Spleen (tissue), 11 donors: ENCODE results near the gene ZNF771. TPM values are rescaled to one million over a fixed set of nuclear protein-coding genes. Genes with fewer than 3 reads are reported as not detected.
A peak's percentile ranks its signal among the peaks of the same experiment; 100 is the strongest.

Experiments
- DNase-seq: peaks from one replicate; pipeline ENCODE4 v3.0.0-alpha.2; 2020
- H3K27ac ChIP-seq, 8 donors: fragments of 200-600 bp; sonication (generic) in 7 of 8; 1 replicate in 4 of 8; 2 replicates in 4 of 8; pipeline versions ENCODE4 v1.5.0 to v1.8.0; 2016 to 2021; ENCODE audit warnings: inconsistent platforms in 4 of 8, mild to moderate bottlenecking in 4 of 8, moderate library complexity in 1 of 8
- H3K27me3 ChIP-seq, 7 donors: fragments of 200-600 bp; sonication (generic) in 6 of 7; replicated peaks in 1 of 7; 1 replicate in 4 of 7; 2 replicates in 3 of 7; pipeline versions ENCODE4 v1.5.0 to v1.8.0; 2016 to 2021; ENCODE audit warnings: inconsistent platforms in 3 of 7, mild to moderate bottlenecking in 1 of 7
- H3K36me3 ChIP-seq, 6 donors: fragments of 200-600 bp; sonication (generic) in 5 of 6; 1 replicate in 4 of 6; 2 replicates in 2 of 6; pipeline versions ENCODE4 v1.5.0 to v1.8.0; 2016 to 2021; ENCODE audit warnings: inconsistent platforms in 2 of 6
- H3K4me1 ChIP-seq, 6 donors: fragments of 200-600 bp; sonication (generic) in 5 of 6; 1 replicate in 3 of 6; 2 replicates in 3 of 6; pipeline versions ENCODE4 v1.5.0 to v1.8.0; 2016 to 2021; ENCODE audit warnings: inconsistent platforms in 3 of 6
- H3K4me3 ChIP-seq, 8 donors: fragments of 200-600 bp; sonication (generic) in 7 of 8; 1 replicate in 4 of 8; 2 replicates in 4 of 8; pipeline versions ENCODE4 v1.5.0 to v1.8.0; 2016 to 2021; ENCODE audit warnings: inconsistent platforms in 4 of 8, mild to moderate bottlenecking in 4 of 8, moderate library complexity in 2 of 8
- H3K9me3 ChIP-seq, 8 donors: fragments of 200-600 bp; sonication (generic) in 7 of 8; 1 replicate in 4 of 8; 2 replicates in 4 of 8; pipeline versions ENCODE4 v1.5.0 to v1.8.0; 2016 to 2021; ENCODE audit warnings: inconsistent platforms in 4 of 8
- POLR2A ChIP-seq, 3 donors: fragments of 450-650 bp; IDR thresholded peaks; one replicate each; pipeline ENCODE4 v1.5.1; 2017; ENCODE audit warnings: antibody characterized with exemption in 3 of 3, mild to moderate bottlenecking in 1 of 3
- POLR2AphosphoS5 ChIP-seq, 3 donors: sonication (generic); formaldehyde crosslinking; IDR thresholded peaks; one replicate each; pipeline ENCODE4 v1.5.1; 2017; ENCODE audit warnings: antibody characterized with exemption in 3 of 3
- WGBS, 5 donors: extraction: QIAGEN DNeasy Blood & Tissue Kit in 3 of 5; methylation state at CpG; one replicate each; pipeline versions ENCODE4 v1.1.5 to v1.1.7; 2013 to 2018; 5-methylcytosine and 5-hydroxymethylcytosine counted together
- intact Hi-C: fragments of 100-400 bp; cut with DNase I; formaldehyde crosslinking; loops from one replicate; pipeline ENCODE4 v1.15.0; 2023; ENCODE audit warnings: low total_unique reads
- polyA plus RNA-seq, 3 donors: library from polyadenylated mRNA; stranded (reverse); fragments of 200-250 nt; gene quantifications; one replicate each; pipeline ENCODE4 v1.2.1, GENCODE V29; 2013
- total RNA-seq, 7 donors: library from RNA; depleted of rRNA in 3 of 7; stranded (reverse); fragments of >200 nt in 3 of 7; fragmentation: NEBNext Ultra II Directional in 4 of 7; extraction: Animal tissue kit (Norgen Biotek cat#: 25700) in 4 of 7; gene quantifications; one replicate each; pipeline versions ENCODE4 v1.1.0 to v1.2.1, GENCODE V29; 2016 to 2021
- TF ChIP-seq, protein P1 (sequence below), 11 experiments: fragments of 200-600 bp in 7 of 11; fragments of 450-650 bp in 4 of 11; sonication (generic) in 4 of 11; IDR thresholded peaks in 8 of 11; conservative IDR thresholded peaks in 3 of 11; 1 replicate in 7 of 11; 2 replicates in 4 of 11; pipeline versions ENCODE4 v1.4.0 to v1.8.0; 2016 to 2021; ENCODE audit warnings: antibody characterized with exemption in 11 of 11, inconsistent platforms in 4 of 11, mild to moderate bottlenecking in 1 of 11
- donor health status: healthy with polysubstance abuse.
- donor health status: DM: no; HTN: no; CAD: no; lungs with moderate emphysema.
- donor health status: DM: no; HTN: no; CAD: no.
- donor health status: Bipolar disorder and iron deficiency.
- donor health status: healthy.
- donor health status: DM: no; HTN: no; CAD: no.
- donor health status: DM: yes; HTN: yes; CAD: no.

Gene ZNF771
- total and polyA plus RNA-seq, 10 donors: 2.2 to 10.2 (median 3.1) TPM

DNA sequence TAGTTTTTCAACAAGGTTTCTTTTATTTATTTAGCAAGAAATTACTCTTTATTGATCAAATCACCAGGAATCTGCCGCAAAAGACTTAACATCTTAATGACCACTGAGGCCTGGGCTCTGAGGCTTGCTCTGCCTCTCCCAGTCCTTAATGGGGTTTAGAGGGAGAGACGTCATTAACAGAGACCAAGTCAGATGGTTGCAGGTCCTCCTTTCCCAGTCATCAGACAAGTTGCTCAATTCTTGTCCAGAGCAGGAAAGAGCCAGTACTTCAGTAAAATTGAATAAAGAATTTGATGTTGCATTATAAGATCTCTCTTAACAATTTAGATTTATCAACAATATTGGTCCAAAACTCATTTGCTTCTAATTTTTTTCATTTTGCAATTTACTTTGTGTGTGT lies 36.2 kb downstream of the ZNF771 start:
- no peaks in the 10 kb centered on the region for H3K27me3 ChIP-seq
- H3K36me3 ChIP-seq: peaks cover 0 to 27% (median 0%) of the 10 kb centered on the region in 6 donors
- no peak for TF ChIP-seq POLR2A (IDR thresholded peaks at IDR 0.05)
- TF ChIP-seq, protein P1, sequence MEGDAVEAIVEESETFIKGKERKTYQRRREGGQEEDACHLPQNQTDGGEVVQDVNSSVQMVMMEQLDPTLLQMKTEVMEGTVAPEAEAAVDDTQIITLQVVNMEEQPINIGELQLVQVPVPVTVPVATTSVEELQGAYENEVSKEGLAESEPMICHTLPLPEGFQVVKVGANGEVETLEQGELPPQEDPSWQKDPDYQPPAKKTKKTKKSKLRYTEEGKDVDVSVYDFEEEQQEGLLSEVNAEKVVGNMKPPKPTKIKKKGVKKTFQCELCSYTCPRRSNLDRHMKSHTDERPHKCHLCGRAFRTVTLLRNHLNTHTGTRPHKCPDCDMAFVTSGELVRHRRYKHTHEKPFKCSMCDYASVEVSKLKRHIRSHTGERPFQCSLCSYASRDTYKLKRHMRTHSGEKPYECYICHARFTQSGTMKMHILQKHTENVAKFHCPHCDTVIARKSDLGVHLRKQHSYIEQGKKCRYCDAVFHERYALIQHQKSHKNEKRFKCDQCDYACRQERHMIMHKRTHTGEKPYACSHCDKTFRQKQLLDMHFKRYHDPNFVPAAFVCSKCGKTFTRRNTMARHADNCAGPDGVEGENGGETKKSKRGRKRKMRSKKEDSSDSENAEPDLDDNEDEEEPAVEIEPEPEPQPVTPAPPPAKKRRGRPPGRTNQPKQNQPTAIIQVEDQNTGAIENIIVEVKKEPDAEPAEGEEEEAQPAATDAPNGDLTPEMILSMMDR (IDR thresholded peaks at IDR 0.05 in 8 of 11, conservative IDR thresholded peaks at IDR 0.05 in 3 of 11): no peak
- TF ChIP-seq POLR2AphosphoS5 (IDR thresholded peaks at IDR 0.05): no peak
- no peak overlapping the region for H3K27ac ChIP-seq
- H3K9me3 ChIP-seq: no peaks in the 10 kb centered on the region
- intact Hi-C loops: loop anchor here (10.0 kb wide), 1 partner anchor 81 kb away; the partner anchor contains the start of gene ZNF768
- WGBS, 5 donors: 75 to 90% (median 86%) methylated on average over 2 of the region's 2 CpGs
- peak overlapping the region in 2 of 8 donors; percentile 91 to 99 for H3K4me3 ChIP-seq
- H3K4me1 ChIP-seq: peaks cover 22 to 62% (median 36%) of the 10 kb centered on the region in 6 donors
- no peak for DNase-seq

DNA sequence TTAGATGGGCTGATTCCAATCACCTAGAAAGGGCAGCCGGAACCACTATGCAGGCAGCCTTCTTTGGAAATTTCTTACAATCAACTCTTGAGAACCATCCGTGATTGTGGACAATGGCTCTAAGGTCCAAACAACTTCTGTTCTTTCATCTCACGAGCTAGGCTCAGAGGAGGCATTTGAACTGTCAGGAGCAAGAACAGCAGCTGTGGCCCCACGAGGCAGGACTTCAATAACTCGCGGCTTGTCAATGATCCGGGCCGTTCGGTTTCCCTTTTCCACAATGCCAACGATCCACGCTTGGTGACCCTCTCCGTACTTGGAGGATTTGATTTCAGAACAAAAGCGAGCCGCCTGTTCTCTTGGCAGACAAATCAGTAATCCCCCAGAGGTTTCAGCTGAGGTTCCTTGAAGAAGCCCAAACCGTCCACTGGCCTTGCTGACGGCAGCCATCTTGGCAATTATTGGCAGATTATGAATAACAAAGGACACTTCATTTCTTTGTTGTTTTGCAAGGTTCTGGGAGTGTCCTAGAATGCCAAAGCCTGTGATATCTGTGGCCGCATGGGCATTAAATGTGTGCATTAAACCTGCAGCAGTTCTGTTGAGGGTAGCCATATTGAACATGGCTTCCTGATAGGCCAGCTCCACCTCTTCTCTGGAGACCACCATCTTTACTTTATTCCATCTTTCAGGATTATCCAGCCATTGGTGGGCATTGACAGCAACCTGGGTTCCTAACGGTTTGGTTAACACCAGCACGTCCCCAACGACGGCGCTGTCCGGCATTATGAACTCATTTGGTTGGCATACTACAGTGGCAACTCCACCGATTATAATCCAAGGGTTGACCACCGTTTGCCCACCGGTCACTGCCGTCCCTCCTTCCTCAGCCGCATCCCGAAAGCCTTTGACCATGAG lies 37.1 kb downstream of the ZNF771 start:
- H3K27ac ChIP-seq: peak overlapping the region in 7 of 8 donors; percentile 95 to 99 (median 97)
- 91 to 96% (median 94%) methylated on average over 29 of the region's 29 CpGs for WGBS, 5 donors
- no peak for DNase-seq
- TF ChIP-seq POLR2A (IDR thresholded peaks at IDR 0.05) (no peak), POLR2AphosphoS5 (IDR thresholded peaks at IDR 0.05) (no peak)
- TF ChIP-seq, protein P1 (IDR thresholded peaks at IDR 0.05 in 8 of 11, conservative IDR thresholded peaks at IDR 0.05 in 3 of 11): no peak
- no peaks in the 10 kb centered on the region for H3K9me3 ChIP-seq
- H3K27me3 ChIP-seq: no peaks in the 10 kb centered on the region
- peaks cover 22 to 56% (median 36%) of the 10 kb centered on the region in 6 donors for H3K4me1 ChIP-seq
- H3K4me3 ChIP-seq: peak overlapping the region; percentile 65 to 99 (median 86)
- peaks cover 0 to 27% (median 0%) of the 10 kb centered on the region in 6 donors for H3K36me3 ChIP-seq
- intact Hi-C loops: loop anchor here (10.0 kb wide), 1 partner anchor 80 kb away; the partner anchor contains the start of gene ZNF768

DNA sequence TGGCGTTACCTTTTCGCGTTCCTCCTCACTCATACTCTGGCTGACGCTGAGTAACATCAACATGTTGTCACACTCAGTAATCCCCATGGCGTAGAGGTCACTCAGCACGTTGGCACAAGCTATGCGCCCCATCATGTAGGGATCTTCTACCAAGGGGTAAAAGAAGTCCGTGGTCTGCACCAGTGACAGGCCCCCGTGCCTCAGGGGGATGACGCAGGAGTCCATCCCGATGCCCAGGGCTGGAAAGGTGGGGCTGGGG lies 37.7 kb downstream of the ZNF771 start:
- WGBS, 5 donors: 29 to 40% (median 33%) methylated on average over 11 of the region's 11 CpGs
- DNase-seq: no peak
- intact Hi-C loops: loop anchor here (10.0 kb wide), 1 partner anchor 80 kb away; the partner anchor contains the start of gene ZNF768
- H3K4me3 ChIP-seq: peak overlapping the region; percentile 65 to 99 (median 86)
- TF ChIP-seq POLR2AphosphoS5 (IDR thresholded peaks at IDR 0.05) (no peak), POLR2A (IDR thresholded peaks at IDR 0.05) (no peak)
- TF ChIP-seq, protein P1 (IDR thresholded peaks at IDR 0.05 in 8 of 11, conservative IDR thresholded peaks at IDR 0.05 in 3 of 11): no peak
- H3K27ac ChIP-seq: peak overlapping the region; percentile 82 to 99 (median 97)
- H3K9me3 ChIP-seq: no peaks in the 10 kb centered on the region
- peaks cover 24 to 56% (median 39%) of the 10 kb centered on the region in 6 donors for H3K4me1 ChIP-seq
- H3K36me3 ChIP-seq: peaks cover 0 to 27% (median 0%) of the 10 kb centered on the region in 6 donors
- H3K27me3 ChIP-seq: no peaks in the 10 kb centered on the region
